ENCODE data around the gene ATP8B4. TPM values are rescaled to one million over a fixed set of nuclear protein-coding genes. Genes with fewer than 3 reads are reported as not detected.

The ATP8B4 gene
- polyA plus RNA-seq, 1 donor (not counting 4 experiments of a cell fraction or from before 2014, with no cell fraction given): 0.05 TPM

DNA sequence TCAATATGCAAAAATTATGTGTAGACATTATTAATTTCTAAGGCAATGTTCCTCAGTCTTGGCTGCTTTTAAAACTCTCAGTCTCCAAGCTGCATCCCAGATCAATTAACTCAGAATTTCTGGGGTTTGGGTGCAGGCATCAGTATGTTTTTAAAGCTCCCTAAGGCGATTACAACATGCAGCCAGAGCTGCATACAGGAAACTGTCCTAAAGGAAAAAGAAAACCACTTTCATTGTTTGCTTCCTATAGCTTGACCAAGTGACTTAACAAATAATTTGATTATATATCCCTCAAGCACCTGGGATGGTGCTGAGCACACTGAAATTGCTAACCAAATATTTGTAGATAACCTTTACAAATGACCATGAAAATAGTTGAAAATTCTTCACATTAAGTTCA lies 303.5 kb downstream of the ATP8B4 start:
- Histone ChIP-seq H3K4me3 (ENCODE audit: control insufficient read depth in 2 of 3, extremely low read depth in 1 of 3, insufficient read depth in 2 of 3, low read depth in 1 of 3, low read length in 3 of 3) (no peak overlapping the region), H3K4me1 (ENCODE audit: control insufficient read depth, extremely low read depth, insufficient read depth, low read length) (no peaks in the 10 kb centered on the region), H3K9me3 (ENCODE audit: control insufficient read depth, low read depth, low read length) (no peaks in the 10 kb centered on the region), H3K27me3 (ENCODE audit: control insufficient read depth, extremely low read depth, insufficient read depth, low read length) (no peaks in the 10 kb centered on the region), H3K36me3 (ENCODE audit: control insufficient read depth in 2 of 2, extremely low read depth in 1 of 2, insufficient read depth in 2 of 2, low read length in 2 of 2) (no peaks in the 10 kb centered on the region), H2AFZ (ENCODE audit: control insufficient read depth, low read length) (no peak overlapping the region), H3K4me2 (ENCODE audit: control insufficient read depth, extremely low read depth, insufficient read depth, low read depth, low read length) (no peak overlapping the region), H3K27ac (ENCODE audit: control insufficient read depth, insufficient read depth, low read length) (no peak overlapping the region), H4K20me1 (ENCODE audit: control insufficient read depth, extremely low read depth, insufficient read depth, low read length) (no peaks in the 10 kb centered on the region), H3K9me1 (ENCODE audit: control insufficient read depth, extremely low read depth, insufficient read depth, low read length) (no peaks in the 10 kb centered on the region), H3K9ac (ENCODE audit: control insufficient read depth, extremely low read depth, insufficient read depth, low read length) (no peak overlapping the region), H3K79me2 (ENCODE audit: control insufficient read depth, insufficient read depth, low read length) (no peaks in the 10 kb centered on the region)
- DNase-seq (ENCODE audit: low read depth, low spot score) (no peak), FAIRE-seq (no peak)
- TF ChIP-seq CTCF (optimal IDR thresholded peaks at IDR 0.05 in 1 of 3, IDR thresholded peaks at IDR 0.05 in 1 of 3, conservative IDR thresholded peaks at IDR 0.05 in 1 of 3; ENCODE audit: extremely low read depth in 1 of 3, insufficient read depth in 2 of 3, low read length in 3 of 3) (no peak), EZH2 (IDR thresholded peaks at IDR 0.05; ENCODE audit: low read length) (no peak)
- dilution Hi-C loops (cut with MboI; ENCODE audit: extremely low pct_ligation_motif_present, low sequenced_read_pairs): no loop called here

DNA sequence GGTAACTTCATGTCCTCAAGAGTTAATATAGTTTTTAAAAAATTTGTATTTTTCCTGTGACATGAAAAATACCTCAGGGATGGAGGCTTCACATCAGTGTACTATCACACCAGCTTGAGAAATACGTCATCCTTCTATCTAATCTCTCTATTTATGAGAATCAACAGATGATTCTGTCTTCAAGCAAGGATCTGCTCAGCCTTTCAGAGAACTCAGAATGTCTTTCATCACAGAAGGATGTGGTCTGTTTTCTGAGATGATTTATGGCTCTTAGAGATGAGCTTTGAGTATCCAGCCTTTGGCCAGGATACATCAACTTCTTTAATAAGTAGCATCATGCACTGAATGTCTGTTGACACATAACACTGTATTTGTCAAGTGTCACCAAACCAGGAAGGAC lies 304.3 kb downstream of the ATP8B4 start:
- Histone ChIP-seq H3K79me2 (ENCODE audit: control insufficient read depth, insufficient read depth, low read length) (no peaks in the 10 kb centered on the region), H3K27ac (ENCODE audit: control insufficient read depth, insufficient read depth, low read length) (no peak overlapping the region), H3K4me2 (ENCODE audit: control insufficient read depth, extremely low read depth, insufficient read depth, low read depth, low read length) (no peak overlapping the region), H4K20me1 (ENCODE audit: control insufficient read depth, extremely low read depth, insufficient read depth, low read length) (no peaks in the 10 kb centered on the region), H3K9me1 (ENCODE audit: control insufficient read depth, extremely low read depth, insufficient read depth, low read length) (no peaks in the 10 kb centered on the region), H3K36me3 (ENCODE audit: control insufficient read depth in 2 of 2, extremely low read depth in 1 of 2, insufficient read depth in 2 of 2, low read length in 2 of 2) (no peaks in the 10 kb centered on the region), H3K9me3 (ENCODE audit: control insufficient read depth, low read depth, low read length) (no peaks in the 10 kb centered on the region), H3K4me3 (ENCODE audit: control insufficient read depth in 2 of 3, extremely low read depth in 1 of 3, insufficient read depth in 2 of 3, low read depth in 1 of 3, low read length in 3 of 3) (no peak overlapping the region), H3K27me3 (ENCODE audit: control insufficient read depth, extremely low read depth, insufficient read depth, low read length) (no peaks in the 10 kb centered on the region), H3K4me1 (ENCODE audit: control insufficient read depth, extremely low read depth, insufficient read depth, low read length) (no peaks in the 10 kb centered on the region), H2AFZ (ENCODE audit: control insufficient read depth, low read length) (no peak overlapping the region), H3K9ac (ENCODE audit: control insufficient read depth, extremely low read depth, insufficient read depth, low read length) (no peak overlapping the region)
- dilution Hi-C loops (cut with MboI; ENCODE audit: extremely low pct_ligation_motif_present, low sequenced_read_pairs): no loop called here
- no peak for FAIRE-seq
- no peak for DNase-seq (ENCODE audit: low read depth, low spot score)
- TF ChIP-seq CTCF (optimal IDR thresholded peaks at IDR 0.05 in 1 of 3, IDR thresholded peaks at IDR 0.05 in 1 of 3, conservative IDR thresholded peaks at IDR 0.05 in 1 of 3; ENCODE audit: extremely low read depth in 1 of 3, insufficient read depth in 2 of 3, low read length in 3 of 3) (no peak), EZH2 (IDR thresholded peaks at IDR 0.05; ENCODE audit: low read length) (no peak)
